Measurements from ENCODE around the gene HIRA.

- TF ChIP-seq CTCF (IDR thresholded peaks at IDR 0.05) (no peak), POLR2A (IDR thresholded peaks at IDR 0.05) (no peak)
Observed at GRCh38 chr22:19480789-19481188, 49.3 kb upstream of the HIRA start.

Measured in thyroid gland (tissue), 4 donors.